Measurements from ENCODE around the gene PLD1.

PLD1 gene

DNA sequence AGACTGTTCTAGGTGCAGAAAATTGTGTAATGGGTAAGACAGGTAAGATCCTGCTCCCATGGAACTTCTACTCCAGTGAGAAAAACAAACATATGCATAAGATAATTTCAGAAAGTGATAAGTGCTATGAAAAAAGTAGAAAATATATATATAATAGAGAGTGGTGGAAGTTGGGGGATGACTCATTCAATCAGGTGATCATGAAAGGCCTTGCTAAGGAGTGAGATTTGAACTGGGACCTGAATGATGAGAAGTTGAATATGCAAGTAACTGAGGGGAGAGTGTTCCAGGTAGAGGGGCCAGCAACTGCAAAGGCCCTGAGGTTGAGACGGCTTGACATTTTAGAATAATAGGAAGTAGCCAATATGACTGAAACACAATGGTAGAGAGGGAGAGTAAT lies 257.8 kb downstream of the PLD1 start:
- H3K36me3 ChIP-seq: no peaks in the 10 kb centered on the region
- no peaks in the 10 kb centered on the region for H3K4me1 ChIP-seq
- no peak overlapping the region for H3K4me3 ChIP-seq
- no peaks in the 10 kb centered on the region for H3K9me3 ChIP-seq
- intact Hi-C loops (cut with DNase I; ENCODE audit: low total_unique reads): no loop called here
- TF ChIP-seq, protein P1, sequence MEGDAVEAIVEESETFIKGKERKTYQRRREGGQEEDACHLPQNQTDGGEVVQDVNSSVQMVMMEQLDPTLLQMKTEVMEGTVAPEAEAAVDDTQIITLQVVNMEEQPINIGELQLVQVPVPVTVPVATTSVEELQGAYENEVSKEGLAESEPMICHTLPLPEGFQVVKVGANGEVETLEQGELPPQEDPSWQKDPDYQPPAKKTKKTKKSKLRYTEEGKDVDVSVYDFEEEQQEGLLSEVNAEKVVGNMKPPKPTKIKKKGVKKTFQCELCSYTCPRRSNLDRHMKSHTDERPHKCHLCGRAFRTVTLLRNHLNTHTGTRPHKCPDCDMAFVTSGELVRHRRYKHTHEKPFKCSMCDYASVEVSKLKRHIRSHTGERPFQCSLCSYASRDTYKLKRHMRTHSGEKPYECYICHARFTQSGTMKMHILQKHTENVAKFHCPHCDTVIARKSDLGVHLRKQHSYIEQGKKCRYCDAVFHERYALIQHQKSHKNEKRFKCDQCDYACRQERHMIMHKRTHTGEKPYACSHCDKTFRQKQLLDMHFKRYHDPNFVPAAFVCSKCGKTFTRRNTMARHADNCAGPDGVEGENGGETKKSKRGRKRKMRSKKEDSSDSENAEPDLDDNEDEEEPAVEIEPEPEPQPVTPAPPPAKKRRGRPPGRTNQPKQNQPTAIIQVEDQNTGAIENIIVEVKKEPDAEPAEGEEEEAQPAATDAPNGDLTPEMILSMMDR (IDR thresholded peaks at IDR 0.05): no peak
- DNase-seq: no peak
- H3K27me3 ChIP-seq: no peaks in the 10 kb centered on the region
- no peak overlapping the region for H3K27ac ChIP-seq

DNA sequence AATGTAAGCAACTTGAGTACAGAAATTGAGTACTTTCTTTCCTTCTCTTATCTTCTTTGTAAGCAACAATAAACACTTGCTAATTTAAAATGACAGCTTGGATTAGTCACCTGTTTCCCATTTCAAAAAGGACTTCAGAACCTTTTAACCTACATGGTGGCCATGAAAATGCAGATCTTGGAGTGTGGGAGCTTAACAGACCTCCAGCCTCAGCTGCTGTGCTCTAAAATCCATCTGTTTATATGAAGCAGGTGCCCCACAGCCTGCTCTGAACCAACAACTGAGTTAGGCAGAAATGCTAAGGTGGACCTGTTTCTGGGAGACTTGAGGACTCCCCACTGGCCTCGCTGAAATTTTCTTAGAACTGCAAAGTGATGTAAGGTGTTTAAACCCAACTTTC lies 259.0 kb downstream of the PLD1 start:
- H3K9me3 ChIP-seq: no peaks in the 10 kb centered on the region
- intact Hi-C loops (cut with DNase I; ENCODE audit: low total_unique reads): no loop called here
- no peak for DNase-seq

More for the DNA sequence above, 259.0 kb downstream of the PLD1 start:
- Histone ChIP-seq H3K4me3 (no peak overlapping the region), H3K4me1 (no peaks in the 10 kb centered on the region), H3K27me3 (no peaks in the 10 kb centered on the region), H3K27ac (no peak overlapping the region), H3K36me3 (no peaks in the 10 kb centered on the region)
- TF ChIP-seq, protein P1 (IDR thresholded peaks at IDR 0.05): no peak

Measured in tibial artery (tissue), 4 donors.